ENCODE measurements around the gene RALY. TPM values are rescaled to one million over a fixed set of nuclear protein-coding genes. Genes with fewer than 3 reads are reported as not detected.

RALY gene
- total and polyA plus RNA-seq, 2 of the 4 experiments (the other 2 are of a cell fraction), result 46.2 to 115 TPM

GRCh38 chr20:34023937-34024722 lies 30.4 kb downstream of the RALY start:
- Histone ChIP-seq H3K14ac (replicated peaks; ENCODE audit: low read depth, low read length) (0 out of 2 replicates have a peak overlapping the region, but pooled peaks have one; percentile 26), H3K9me3 (ENCODE audit: control insufficient read depth, insufficient read depth, low read length) (no peaks in the 10 kb centered on the region), H4K20me1 (ENCODE audit: insufficient read depth, low read length) (peaks cover 86% of the 10 kb centered on the region), H2BK5ac (ENCODE audit: low read depth, low read length, poor library complexity, severe bottlenecking) (no peak overlapping the region), H2AFZ (replicated peaks; ENCODE audit: low read length, poor library complexity) (no peak overlapping the region), H2BK15ac (ENCODE audit: low read depth, low read length) (no peak overlapping the region), H3K4me3 (ENCODE audit: insufficient read depth, low read depth, low read length) (no peak overlapping the region), H3K4me1 (ENCODE audit: control insufficient read depth, insufficient read depth, low read length) (peaks cover 12% of the 10 kb centered on the region), H3K56ac (ENCODE audit: extremely low read depth, insufficient read depth, low read length) (no peak overlapping the region), H3K18ac (ENCODE audit: low read depth, low read length) (no peak overlapping the region), H3K9me1 (ENCODE audit: insufficient read depth, low read length) (peaks cover 49% of the 10 kb centered on the region), H4K91ac (ENCODE audit: insufficient read depth, low read depth, low read length) (no peak overlapping the region), H3K23ac (ENCODE audit: low read depth, low read length) (no peak overlapping the region), H4K8ac (ENCODE audit: low read depth in 2 of 2, low read length in 2 of 2) (no peak overlapping the region), H3K79me1 (ENCODE audit: low read depth in 1 of 2, low read length in 2 of 2) (peaks cover 66 to 87% of the 10 kb centered on the region in 2 experiments), H3K4me2 (ENCODE audit: low read depth, low read length) (no peak overlapping the region), H3K4ac (ENCODE audit: low read depth, low read length) (no peak overlapping the region), H4K5ac (ENCODE audit: low read depth, low read length) (no peak overlapping the region), H3K27ac (ENCODE audit: insufficient read depth, low read length) (no peak overlapping the region), H2AK9ac (replicated peaks; ENCODE audit: low read depth, low read length, poor library complexity) (no peak overlapping the region), H3K36me3 (ENCODE audit: control insufficient read depth, insufficient read depth, low read length) (0 out of 2 replicates have a peak, but pooled peaks cover 1% of the 10 kb centered on the region), H2AK5ac (ENCODE audit: low read depth, low read length) (no peak overlapping the region), H2BK120ac (ENCODE audit: low read depth, low read length) (no peak overlapping the region), H3K27me3 (ENCODE audit: control insufficient read depth, insufficient read depth, low read length) (no peaks in the 10 kb centered on the region), H3K9ac (ENCODE audit: low read depth, low read length) (no peak overlapping the region), H2BK20ac (ENCODE audit: low read depth, low read length) (no peak overlapping the region)
- TF ChIP-seq NFE2L2 (IDR thresholded peaks at IDR 0.05; ENCODE audit: low read depth, low read length) (no peak), MAFK (IDR thresholded peaks at IDR 0.05; ENCODE audit: low read depth, low read length) (no peak), CHD1 (IDR thresholded peaks at IDR 0.05; ENCODE audit: low read depth, low read length) (no peak), POLR2A (IDR thresholded peaks at IDR 0.05; ENCODE audit: low read depth, low read length) (no peak), MXI1 (IDR thresholded peaks at IDR 0.05; ENCODE audit: borderline replicate concordance, low read depth, low read length) (no peak), SMC3 (IDR thresholded peaks at IDR 0.05; ENCODE audit: low read depth, low read length) (no peak), RFX5 (IDR thresholded peaks at IDR 0.05; ENCODE audit: low read depth, low read length) (no peak), RAD21 (IDR thresholded peaks at IDR 0.05; ENCODE audit: low read length) (no peak), USF2 (IDR thresholded peaks at IDR 0.05; ENCODE audit: low read depth, low read length) (no peak), MAZ (IDR thresholded peaks at IDR 0.05; ENCODE audit: borderline replicate concordance, low read depth, low read length) (no peak), FOS (IDR thresholded peaks at IDR 0.05; ENCODE audit: low read depth, low read length) (no peak)
- TF ChIP-seq, protein P1, sequence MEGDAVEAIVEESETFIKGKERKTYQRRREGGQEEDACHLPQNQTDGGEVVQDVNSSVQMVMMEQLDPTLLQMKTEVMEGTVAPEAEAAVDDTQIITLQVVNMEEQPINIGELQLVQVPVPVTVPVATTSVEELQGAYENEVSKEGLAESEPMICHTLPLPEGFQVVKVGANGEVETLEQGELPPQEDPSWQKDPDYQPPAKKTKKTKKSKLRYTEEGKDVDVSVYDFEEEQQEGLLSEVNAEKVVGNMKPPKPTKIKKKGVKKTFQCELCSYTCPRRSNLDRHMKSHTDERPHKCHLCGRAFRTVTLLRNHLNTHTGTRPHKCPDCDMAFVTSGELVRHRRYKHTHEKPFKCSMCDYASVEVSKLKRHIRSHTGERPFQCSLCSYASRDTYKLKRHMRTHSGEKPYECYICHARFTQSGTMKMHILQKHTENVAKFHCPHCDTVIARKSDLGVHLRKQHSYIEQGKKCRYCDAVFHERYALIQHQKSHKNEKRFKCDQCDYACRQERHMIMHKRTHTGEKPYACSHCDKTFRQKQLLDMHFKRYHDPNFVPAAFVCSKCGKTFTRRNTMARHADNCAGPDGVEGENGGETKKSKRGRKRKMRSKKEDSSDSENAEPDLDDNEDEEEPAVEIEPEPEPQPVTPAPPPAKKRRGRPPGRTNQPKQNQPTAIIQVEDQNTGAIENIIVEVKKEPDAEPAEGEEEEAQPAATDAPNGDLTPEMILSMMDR (conservative IDR thresholded peaks at IDR 0.05; ENCODE audit: low read depth, low read length), result no peak
- no TSS peak for BruUV-seq (replicated peaks)
- intact Hi-C loops (cut with micrococcal nuclease), result no loop called here
- ChIA-PET POLR2A (ENCODE audit: unreplicated experiment) (no interaction called here), CTCF (no interaction called here)
- DNase-seq, result no peak
- in situ Hi-C loops (cut with MboI; ENCODE audit: low sequenced_read_pairs), result no loop called here
- no peak for ATAC-seq (ENCODE audit: low read depth)
- dilution Hi-C loops (cut with HindIII; ENCODE audit: low sequenced_read_pairs, unreplicated experiment), result no loop called here
- 91% methylated on average over 5 of the region's 8 CpGs; no CpG with 5 or more reads in 1 of the 2 experiments for WGBS, 2 experiments (ENCODE audit: extremely low coverage in 2 of 2, insufficient read length in 1 of 2)

All from IMR-90 (cell line).